Muscle layer of duodenum (tissue), 2 donors: ENCODE results near the gene INPP5F.

Experiments
- H3K27ac ChIP-seq: one replicate; pipeline ENCODE4 v1.7.0; 2013; ENCODE audit warnings: mild to moderate bottlenecking, low read length
- H3K27me3 ChIP-seq: one replicate; pipeline ENCODE4 v1.7.0; 2013; ENCODE audit warnings: low read depth, mild to moderate bottlenecking, control low read depth, low read length
- H3K36me3 ChIP-seq, 2 donors: one replicate each; pipeline ENCODE4 v1.7.0; 2013; ENCODE audit warnings: low read length in 2 of 2, control low read depth in 1 of 2, mild to moderate bottlenecking in 1 of 2; ENCODE audit not compliant: insufficient read depth in 2 of 2, control insufficient read depth in 1 of 2
- H3K4me1 ChIP-seq, 2 donors: one replicate each; pipeline ENCODE4 v1.7.0; 2013; ENCODE audit warnings: low read length in 2 of 2, mild to moderate bottlenecking in 2 of 2, control low read depth in 1 of 2, moderate library complexity in 1 of 2; ENCODE audit not compliant: insufficient read depth in 2 of 2, control insufficient read depth in 1 of 2
- H3K4me3 ChIP-seq, 2 donors: one replicate each; pipeline ENCODE4 v1.7.0; 2013; ENCODE audit warnings: low read length in 2 of 2, low read depth in 1 of 2, mild to moderate bottlenecking in 1 of 2
- H3K9me3 ChIP-seq, 2 donors: one replicate each; pipeline ENCODE4 v1.7.0; 2013; ENCODE audit warnings: low read length in 2 of 2, control low read depth in 1 of 2, mild to moderate bottlenecking in 1 of 2; ENCODE audit not compliant: control insufficient read depth in 1 of 2
- donor health status: healthy.

Gene INPP5F

DNA sequence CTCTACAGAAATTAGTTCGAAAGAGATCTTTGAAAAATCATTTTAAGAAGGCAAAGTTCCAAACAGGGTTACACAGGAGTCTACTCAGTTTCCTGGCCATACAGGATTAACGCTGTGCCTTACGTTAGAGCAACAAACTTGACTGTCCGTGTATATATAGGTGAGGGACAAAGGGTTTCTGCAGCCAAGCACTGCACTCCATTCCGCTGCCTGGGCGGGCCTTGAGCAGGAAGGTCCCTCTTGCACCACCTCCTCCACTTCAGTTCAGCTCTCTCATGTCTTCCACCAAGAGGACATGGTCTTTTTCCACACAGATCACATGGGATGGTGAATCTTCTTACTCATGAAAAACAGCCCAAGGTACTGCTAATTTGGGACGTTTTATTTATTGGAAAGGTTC is 103.6 kb downstream of the INPP5F start:
- H3K36me3 ChIP-seq: peaks cover 52 to 59% of the 10 kb centered on the region in 2 donors
- H3K27ac ChIP-seq: no peak overlapping the region
- H3K4me3 ChIP-seq: no peak overlapping the region
- no peaks in the 10 kb centered on the region for H3K4me1 ChIP-seq
- H3K27me3 ChIP-seq: no peaks in the 10 kb centered on the region
- H3K9me3 ChIP-seq: no peaks in the 10 kb centered on the region

DNA sequence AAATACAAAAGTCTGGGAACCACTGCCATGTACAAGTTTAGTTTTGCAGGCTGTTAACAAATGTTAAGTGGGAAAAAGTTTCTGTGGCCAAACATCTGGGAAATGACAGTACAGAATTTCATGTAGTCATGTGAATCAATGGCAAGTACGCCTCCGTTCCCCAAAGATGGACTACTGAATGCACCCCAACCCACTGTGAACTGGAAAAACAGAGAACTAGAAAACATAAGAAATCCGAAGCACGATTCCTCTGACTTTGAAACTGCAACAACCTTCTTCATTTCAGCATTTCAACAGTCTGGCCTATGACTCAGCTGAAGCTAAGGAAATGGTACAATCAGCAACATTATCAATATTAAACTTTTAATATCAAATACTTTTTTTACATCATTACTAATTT is 105.0 kb downstream of the INPP5F start:
- Histone ChIP-seq H3K4me3 (no peak overlapping the region), H3K4me1 (no peaks in the 10 kb centered on the region), H3K9me3 (no peaks in the 10 kb centered on the region), H3K36me3 (peaks cover 60 to 70% of the 10 kb centered on the region in 2 donors), H3K27me3 (no peaks in the 10 kb centered on the region), H3K27ac (no peak overlapping the region)

DNA sequence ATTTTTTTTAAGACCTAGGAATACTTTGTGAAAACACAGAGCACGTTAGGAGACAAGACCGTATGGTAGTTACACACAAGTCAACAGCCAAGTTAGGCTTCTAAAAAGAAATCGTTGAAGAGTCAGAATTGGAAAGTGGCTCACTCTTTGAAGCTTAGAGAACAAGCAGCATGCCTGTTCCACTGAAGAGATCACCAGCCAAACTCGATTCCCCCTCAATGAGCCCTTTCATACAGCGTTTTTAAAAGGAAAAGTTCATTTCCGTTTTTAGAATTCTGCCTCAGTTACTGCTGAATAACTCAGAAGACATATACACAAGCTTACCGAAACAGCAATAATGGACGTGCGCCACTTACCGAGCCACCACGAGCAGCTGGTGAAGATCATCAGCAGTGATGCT is 105.8 kb downstream of the INPP5F start:
- no peak overlapping the region for H3K27ac ChIP-seq
- no peaks in the 10 kb centered on the region for H3K27me3 ChIP-seq
- no peaks in the 10 kb centered on the region for H3K9me3 ChIP-seq
- peaks cover 67 to 74% of the 10 kb centered on the region in 2 donors for H3K36me3 ChIP-seq
- no peak overlapping the region for H3K4me3 ChIP-seq
- no peaks in the 10 kb centered on the region for H3K4me1 ChIP-seq

DNA sequence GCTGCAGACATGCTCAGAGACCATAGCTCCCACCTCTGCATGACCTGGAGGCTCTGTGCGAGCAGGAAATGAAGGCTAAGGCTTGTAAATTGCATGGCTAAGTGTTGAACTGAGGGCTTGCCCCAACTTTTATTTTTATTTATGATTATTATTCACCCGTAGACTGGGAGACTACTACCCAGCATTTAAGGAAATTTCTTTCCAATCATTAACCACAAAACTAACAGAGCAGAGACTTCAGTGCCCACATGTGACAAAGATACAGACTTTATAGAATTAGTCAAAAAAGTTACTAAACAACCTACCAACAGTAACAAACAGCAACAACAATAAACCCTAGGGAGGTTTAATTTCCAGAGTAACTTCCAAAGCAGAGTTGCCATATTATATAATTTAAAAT is 107.1 kb downstream of the INPP5F start:
- peaks cover 67 to 79% of the 10 kb centered on the region in 2 donors for H3K36me3 ChIP-seq
- H3K27ac ChIP-seq: no peak overlapping the region
- no peaks in the 10 kb centered on the region for H3K27me3 ChIP-seq
- no peaks in the 10 kb centered on the region for H3K4me1 ChIP-seq
- no peaks in the 10 kb centered on the region for H3K9me3 ChIP-seq
- H3K4me3 ChIP-seq: no peak overlapping the region

DNA sequence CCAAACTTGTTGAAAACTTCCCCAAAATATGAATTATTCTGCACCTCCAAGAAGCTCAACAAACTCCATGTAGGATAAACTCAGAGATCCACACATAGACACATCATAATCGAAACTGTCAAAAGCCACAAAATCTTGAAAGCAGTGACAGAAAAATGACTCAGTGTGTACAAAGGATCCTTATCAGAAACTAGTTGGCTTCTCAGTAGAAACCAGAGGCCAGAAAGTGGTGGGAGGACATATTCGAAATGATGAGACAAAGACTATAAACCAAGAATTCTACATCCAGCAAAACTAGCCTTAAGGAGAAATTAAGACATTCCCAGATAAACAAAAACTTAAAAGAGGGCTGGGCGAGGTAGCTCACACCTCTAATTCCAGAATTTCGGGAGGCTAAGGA is 108.3 kb downstream of the INPP5F start:
- no peaks in the 10 kb centered on the region for H3K27me3 ChIP-seq
- H3K4me1 ChIP-seq: no peaks in the 10 kb centered on the region
- peaks cover 68 to 81% of the 10 kb centered on the region in 2 donors for H3K36me3 ChIP-seq
- H3K27ac ChIP-seq: no peak overlapping the region
- no peaks in the 10 kb centered on the region for H3K9me3 ChIP-seq
- H3K4me3 ChIP-seq: no peak overlapping the region

DNA sequence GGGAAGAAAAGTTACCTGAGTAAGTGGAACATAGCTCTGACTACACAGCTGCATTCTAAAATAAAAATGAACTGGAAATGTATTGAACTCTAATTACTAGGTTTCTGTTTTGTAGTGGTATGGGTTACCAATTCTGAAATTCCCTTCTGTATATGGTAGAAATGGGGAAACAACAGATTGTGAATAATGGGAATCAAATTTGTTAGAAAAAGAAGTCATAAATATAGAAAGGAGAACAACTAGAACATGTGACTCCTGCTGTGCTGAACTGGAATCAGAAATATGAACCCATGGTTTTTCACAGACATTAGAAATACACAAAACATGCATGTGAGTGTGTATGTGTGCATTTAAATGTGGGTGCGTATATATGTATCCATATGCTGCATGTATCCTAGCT is 119.8 kb downstream of the INPP5F start:
- H3K36me3 ChIP-seq: peaks cover 59 to 69% of the 10 kb centered on the region in 2 donors
- H3K27ac ChIP-seq: no peak overlapping the region
- H3K4me1 ChIP-seq: no peaks in the 10 kb centered on the region
- no peak overlapping the region for H3K4me3 ChIP-seq
- H3K9me3 ChIP-seq: no peaks in the 10 kb centered on the region
- no peaks in the 10 kb centered on the region for H3K27me3 ChIP-seq

DNA sequence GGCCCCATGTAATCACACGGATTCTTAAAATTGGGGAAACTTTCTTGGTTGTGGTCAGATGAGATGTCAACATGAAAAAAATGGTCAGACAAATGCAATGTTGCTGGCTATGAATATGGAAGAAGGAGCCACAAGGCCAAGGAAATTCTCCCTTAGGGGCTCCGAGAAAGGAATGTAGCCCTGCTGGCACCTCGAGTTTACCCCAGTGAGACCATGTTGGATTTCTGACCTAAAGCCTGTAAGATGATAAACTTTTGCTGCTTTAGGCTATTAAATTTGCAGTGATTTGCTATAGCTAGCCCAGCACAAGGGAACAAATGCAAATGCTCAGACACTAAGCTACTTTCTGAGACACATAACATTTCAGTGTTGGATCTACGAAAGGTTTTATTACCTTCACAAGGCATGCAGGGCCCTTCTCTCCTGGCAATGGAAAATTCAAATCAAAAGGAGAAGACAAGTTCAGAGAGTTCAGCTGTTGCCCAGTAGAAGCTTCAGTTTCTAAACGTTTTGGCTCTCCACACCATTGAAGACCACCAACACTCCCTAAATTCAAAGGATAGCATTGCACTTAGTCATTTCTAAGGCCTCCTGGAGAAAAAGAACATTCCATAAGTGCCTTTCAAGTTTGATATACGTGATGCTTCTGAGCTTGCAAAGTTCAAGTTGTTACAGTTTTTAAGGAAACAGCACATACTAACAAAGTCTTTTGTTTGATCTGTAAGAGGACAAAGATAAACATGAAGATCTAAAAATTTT is 123.4 kb downstream of the INPP5F start:
- no peaks in the 10 kb centered on the region for H3K4me1 ChIP-seq
- no peaks in the 10 kb centered on the region for H3K9me3 ChIP-seq
- H3K27me3 ChIP-seq: no peaks in the 10 kb centered on the region
- peaks cover 49 to 55% of the 10 kb centered on the region in 2 donors for H3K36me3 ChIP-seq
- H3K4me3 ChIP-seq: no peak overlapping the region
- no peak overlapping the region for H3K27ac ChIP-seq

DNA sequence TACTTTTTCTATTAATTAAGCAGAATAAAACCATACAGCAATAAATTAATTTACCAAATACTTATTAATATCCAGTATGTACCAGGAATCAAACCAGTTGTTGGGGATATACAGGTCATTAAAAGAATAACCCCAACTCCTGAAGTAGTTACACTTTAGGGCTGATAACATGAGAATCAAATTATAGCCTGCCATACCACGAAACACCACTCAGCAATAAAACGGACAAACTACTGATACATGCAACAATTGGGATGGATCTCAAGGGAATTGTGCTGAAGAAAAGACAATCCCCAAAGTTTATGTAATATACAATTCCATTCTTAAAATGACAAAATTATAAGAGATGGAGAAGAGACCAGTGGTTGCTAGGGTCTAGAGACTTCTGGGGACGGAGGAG is 124.1 kb downstream of the INPP5F start:
- no peaks in the 10 kb centered on the region for H3K27me3 ChIP-seq
- H3K27ac ChIP-seq: no peak overlapping the region
- H3K4me3 ChIP-seq: no peak overlapping the region
- H3K9me3 ChIP-seq: no peaks in the 10 kb centered on the region
- peaks cover 46 to 48% of the 10 kb centered on the region in 2 donors for H3K36me3 ChIP-seq
- H3K4me1 ChIP-seq: no peaks in the 10 kb centered on the region

DNA sequence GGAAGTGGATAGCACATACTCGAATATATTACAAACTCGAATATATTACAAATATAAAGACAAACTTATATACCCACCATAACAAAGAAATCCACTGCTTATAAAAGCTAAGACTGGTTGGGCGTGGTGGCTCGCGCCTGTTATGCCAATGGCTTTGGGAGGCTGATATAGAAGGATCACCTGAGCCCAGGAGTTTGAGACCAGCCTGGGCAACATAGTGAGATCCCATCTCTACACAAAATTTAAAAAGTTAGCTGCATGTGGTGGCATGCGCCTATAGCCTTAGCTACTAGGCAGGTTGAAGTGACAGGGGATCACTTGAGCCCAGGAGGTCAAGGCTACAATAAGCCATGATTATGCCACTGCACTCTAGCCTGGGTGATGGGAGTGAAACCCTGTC is 126.4 kb downstream of the INPP5F start:
- H3K4me3 ChIP-seq: no peak overlapping the region
- no peaks in the 10 kb centered on the region for H3K27me3 ChIP-seq
- no peak overlapping the region for H3K27ac ChIP-seq
- H3K4me1 ChIP-seq: no peaks in the 10 kb centered on the region
- peaks cover 36 to 38% of the 10 kb centered on the region in 2 donors for H3K36me3 ChIP-seq
- no peaks in the 10 kb centered on the region for H3K9me3 ChIP-seq

DNA sequence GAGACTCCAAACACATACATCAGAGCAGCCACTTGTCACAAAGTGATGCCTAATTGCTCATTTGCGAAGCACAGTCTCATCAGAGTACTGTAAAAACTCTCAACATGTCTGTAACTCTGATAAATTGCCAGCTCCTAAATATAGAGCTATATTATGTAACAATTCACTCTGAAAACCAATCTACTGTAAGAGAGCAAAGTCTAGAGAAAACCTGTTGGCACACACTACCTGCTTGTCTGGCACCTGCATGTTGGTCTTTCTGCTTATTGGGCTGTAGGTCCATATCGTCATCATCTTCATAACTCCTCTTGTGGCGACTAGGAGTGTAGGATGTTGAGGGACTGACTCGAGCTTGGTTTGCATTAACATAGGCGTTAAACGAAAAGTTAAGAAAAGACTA is 127.0 kb downstream of the INPP5F start:
- Histone ChIP-seq H3K9me3 (no peaks in the 10 kb centered on the region), H3K27ac (no peak overlapping the region), H3K4me1 (no peaks in the 10 kb centered on the region), H3K36me3 (peaks cover 33 to 36% of the 10 kb centered on the region in 2 donors), H3K27me3 (no peaks in the 10 kb centered on the region), H3K4me3 (no peak overlapping the region)

DNA sequence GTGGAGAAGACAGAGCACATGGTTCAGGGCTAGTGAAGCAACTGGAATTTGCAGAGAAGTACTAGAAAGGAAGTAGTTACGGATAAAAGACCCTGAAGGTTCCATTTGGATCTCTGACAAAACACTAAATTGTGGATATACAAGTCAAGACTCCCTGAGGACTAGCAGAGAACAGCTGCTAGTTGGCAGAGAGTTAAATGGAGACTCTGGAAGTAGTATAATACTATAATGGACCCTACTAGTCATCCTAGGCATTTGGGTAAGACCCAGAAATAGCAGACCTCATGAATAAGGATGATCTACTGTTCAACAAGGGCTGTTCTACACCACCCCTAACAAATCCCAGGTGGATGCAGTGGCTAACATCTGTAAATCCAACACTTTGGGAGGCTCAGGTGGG is 127.7 kb downstream of the INPP5F start:
- no peaks in the 10 kb centered on the region for H3K27me3 ChIP-seq
- H3K27ac ChIP-seq: no peak overlapping the region
- H3K36me3 ChIP-seq: peaks cover 31 to 36% of the 10 kb centered on the region in 2 donors
- H3K4me3 ChIP-seq: no peak overlapping the region
- no peaks in the 10 kb centered on the region for H3K9me3 ChIP-seq
- H3K4me1 ChIP-seq: peaks cover 0 to 3% of the 10 kb centered on the region in 2 donors

DNA sequence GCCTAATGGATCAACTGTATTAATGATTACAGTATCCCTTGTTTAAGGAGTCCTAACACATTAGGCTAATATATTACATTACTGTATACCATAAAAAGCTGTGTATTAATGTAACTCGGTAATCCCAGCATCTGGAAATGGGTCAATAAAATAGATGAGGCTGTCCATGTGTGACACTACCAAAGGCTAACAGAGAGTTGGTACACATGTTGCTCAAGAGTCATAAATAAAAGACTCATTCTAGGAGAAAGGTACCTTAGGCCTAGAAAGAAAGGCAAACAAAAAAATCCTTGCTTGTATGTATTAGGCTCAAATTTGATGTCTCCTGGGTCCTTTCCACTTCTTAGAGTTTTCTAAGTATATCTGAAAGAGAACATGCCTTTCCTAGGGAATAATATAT is 132.2 kb downstream of the INPP5F start:
- H3K27ac ChIP-seq: no peak overlapping the region
- H3K9me3 ChIP-seq: no peaks in the 10 kb centered on the region
- peaks cover 8 to 20% of the 10 kb centered on the region in 2 donors for H3K36me3 ChIP-seq

More for the DNA sequence above, 132.2 kb downstream of the INPP5F start:
- no peak overlapping the region for H3K4me3 ChIP-seq
- H3K4me1 ChIP-seq: peaks cover 0 to 11% of the 10 kb centered on the region in 2 donors
- no peaks in the 10 kb centered on the region for H3K27me3 ChIP-seq
